GM12872 (cell line): ENCODE results near the gene OGT.

Experiments used
- CTCF ChIP-seq: IDR thresholded peaks from 3 replicates; pipeline ENCODE4 v1.5.1; 2011; ENCODE audit warnings: low read depth, mild to moderate bottlenecking, low read length, moderate library complexity; ENCODE audit not compliant: insufficient read depth

The OGT gene

GRCh38 chrX:71622576-71623450, 89.9 kb downstream of the OGT start:
- TF ChIP-seq CTCF = peak; percentile 34; the same call in 1 of the 3 replicates

GRCh38 chrX:71623714-71624113, 90.8 kb downstream of the OGT start:
- no peak for TF ChIP-seq CTCF

- TF ChIP-seq CTCF = no peak
Observed at GRCh38 chrX:71625471-71625870, 92.6 kb downstream of the OGT start.
